HG03521 (cell line): ENCODE measurements around the gene RPL28.
"Not testable (repeated sequence)": the region's sequence is repeated elsewhere in the genome, so short reads cannot be mapped to it uniquely, and the experiment has no call there.

Experiments used
- ATAC-seq: cut with Tn5 transposase; IDR thresholded peaks from one replicate; pipeline ENCODE4 v1.9.1; 2021; ENCODE audit warnings: mild to moderate bottlenecking, moderate library complexity; ENCODE audit not compliant: unreplicated experiment

RPL28 gene

DNA sequence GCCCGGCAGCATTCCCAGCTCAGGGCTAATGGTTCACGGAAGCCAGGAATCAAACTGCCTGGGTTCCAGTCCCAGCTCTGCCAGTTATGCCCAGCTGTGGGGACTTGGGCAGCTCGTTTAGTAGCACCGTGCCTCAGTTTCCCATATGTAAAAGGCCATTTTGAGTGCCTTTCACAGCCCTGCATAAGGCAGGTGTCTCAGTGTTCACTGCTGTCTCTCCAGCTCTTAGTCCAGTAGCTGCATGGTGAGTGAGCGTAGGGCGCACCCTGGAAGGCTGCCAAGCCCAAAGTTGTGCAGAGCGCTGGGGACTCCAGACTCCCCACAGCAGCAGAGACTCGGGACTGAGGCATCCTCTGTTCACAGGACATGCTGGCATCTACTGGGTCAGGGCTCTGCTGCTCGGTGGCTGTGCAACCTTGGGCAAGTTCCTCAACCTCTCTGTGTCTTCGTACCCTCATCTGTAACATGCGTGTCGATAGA is 5.5 kb downstream of the RPL28 start:
- no peak for ATAC-seq

DNA sequence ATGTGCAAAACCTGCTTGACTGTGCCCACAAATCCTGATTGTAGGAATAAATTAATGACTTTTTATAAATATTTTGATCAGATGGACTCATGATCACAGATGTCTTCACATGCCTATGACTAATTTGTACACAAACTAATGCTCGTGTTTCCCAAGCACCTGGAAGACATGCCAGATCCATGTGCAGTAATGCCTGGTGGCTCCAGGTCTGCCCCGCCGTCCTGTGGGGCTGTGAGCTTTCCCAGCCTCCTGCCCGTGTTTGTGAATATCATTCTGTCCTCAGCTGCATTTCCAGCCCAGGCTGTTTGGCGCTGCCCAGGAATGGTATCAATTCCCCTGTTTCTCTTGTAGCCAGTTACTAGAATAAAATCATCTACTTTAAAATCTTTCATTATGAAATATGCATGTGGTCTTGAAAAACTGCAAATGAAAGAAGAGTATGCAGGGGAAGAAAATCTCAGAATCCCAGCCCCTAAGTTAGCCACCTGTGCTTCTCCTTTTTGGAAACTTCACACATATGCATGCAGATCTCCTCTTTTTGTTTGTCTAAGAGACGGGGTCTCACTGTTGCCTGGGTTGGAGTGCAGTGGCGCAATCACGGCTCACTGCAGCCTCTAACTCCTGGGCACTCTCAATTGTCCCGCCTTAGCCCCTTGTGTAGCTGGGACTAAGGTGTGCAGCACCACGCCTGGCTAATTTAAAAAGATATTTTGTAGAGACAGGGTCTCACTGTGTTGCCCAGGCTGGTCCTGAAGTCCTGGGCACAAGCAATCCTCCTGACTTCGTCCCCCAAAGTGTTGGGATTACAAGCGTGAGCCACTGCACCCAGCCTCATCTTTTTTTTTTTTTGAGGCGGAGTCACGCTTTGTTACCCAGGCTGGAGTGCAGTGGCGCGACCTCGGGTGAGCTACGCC is 6.2 kb downstream of the RPL28 start:
- no peak for ATAC-seq

DNA sequence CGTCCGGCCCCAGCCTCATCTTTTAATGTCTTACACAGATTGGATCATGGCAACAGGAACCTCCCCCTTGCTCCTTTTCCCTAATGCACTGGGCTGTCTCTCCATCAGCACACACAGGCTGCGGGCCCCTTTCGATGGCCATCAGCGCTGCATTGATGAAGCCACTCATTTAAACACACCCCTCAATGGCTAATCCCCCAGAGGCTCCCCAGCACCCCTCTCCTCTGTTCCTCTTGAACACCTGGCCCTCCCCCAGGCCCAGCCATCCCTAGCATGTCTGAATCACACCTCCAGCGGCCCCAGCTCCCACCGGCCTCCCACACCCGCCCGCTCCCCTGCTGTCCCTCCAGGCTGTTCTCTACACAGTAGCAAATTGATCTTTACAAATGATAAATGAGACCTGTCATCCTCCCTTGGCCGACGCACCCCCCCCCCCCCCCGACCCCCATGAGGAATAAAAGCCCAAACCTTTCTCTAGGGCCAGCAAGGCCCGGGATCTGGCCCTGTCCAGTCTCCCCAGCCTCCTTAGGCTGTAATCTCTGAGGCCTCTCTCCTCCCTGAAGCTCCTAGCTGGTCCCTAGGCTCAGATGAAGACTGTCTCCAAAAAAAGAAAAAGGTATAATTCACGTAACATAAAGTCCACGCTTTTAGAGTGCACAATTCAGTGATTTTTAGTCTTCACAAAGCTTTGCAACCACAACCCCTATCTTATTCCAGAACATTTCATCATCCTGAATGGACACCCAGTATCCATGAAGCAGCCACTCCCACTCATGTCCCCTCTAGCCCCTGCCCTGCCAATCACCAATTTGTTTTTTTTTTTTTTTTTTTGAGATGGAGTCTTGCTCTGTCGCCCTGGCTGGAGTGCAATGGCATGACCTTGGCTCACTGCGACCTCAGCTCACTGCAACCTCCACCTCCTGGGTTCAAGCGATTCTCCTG is 7.4 kb downstream of the RPL28 start:
- no peak for ATAC-seq

DNA sequence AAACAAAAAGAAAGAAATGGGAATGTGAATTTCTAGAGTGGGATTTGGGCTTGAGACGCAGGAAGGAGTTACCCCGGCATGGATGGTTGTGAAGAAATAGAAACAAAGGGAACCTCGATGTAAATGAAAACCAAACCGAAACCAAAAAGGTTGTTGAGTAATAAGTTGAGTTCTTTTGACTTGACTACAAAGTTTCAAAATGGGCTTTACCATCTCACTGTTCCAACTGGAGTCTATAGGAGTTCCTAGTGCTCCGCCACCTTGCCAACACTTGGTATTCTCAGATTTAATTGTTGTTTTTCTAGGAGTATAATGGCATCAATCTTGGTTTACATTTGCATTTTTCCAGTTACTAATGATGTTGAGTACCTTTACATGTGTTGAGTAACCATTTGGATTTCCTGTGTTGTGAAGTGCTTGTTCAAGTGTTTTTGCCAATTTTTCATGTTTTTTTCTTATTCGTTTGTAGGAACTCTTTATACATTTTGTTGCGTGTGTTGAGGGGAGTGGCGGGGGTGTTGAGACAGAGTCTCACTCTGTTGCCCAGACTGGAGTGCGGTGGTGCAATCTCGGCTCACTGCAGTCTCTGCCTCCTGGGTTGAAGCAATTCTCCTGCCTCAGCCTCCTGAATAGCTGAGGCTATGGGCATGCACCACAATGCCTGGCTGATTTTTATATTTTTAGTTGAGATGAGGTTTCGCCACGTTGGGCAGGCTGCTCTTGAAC is 12.6 kb downstream of the RPL28 start:
- ATAC-seq, result no peak

DNA sequence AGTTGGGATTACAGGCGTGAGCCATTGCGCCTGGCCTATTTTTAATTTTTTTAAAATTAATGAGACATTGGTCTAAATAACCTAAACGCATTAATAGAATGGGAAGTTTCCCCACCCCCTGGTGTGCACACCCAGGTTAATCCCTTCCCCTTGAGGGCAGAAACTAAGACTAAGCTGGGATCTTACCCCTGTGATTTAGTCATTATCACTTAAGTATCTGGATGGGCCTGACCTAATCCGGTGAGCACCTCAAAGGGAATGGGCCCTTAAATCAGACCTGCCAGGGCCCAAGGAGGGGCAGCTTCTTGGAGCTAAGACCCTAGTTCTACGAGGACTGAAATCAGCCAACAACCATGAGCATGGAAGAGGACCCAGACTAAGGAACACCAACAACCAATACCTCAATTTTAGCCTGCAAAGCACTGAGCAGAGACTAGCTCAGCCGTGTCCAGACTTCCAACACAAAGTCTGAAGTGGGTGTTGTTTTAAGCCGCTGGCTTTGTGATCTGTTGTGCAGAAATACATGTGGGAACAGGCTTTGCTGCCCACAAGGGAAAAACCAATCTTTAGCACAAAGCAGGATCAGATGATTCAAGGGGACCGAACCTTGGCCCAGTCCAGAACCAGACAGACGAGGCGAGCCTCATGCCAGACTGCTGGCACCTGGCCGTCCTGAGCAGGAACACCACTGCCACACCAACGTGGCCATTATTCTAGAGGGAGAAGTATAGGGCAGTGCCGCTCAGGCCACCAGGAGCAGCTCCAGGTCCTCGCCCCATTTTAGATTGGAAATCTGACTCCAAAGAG is 14.8 kb downstream of the RPL28 start:
- no peak for ATAC-seq

DNA sequence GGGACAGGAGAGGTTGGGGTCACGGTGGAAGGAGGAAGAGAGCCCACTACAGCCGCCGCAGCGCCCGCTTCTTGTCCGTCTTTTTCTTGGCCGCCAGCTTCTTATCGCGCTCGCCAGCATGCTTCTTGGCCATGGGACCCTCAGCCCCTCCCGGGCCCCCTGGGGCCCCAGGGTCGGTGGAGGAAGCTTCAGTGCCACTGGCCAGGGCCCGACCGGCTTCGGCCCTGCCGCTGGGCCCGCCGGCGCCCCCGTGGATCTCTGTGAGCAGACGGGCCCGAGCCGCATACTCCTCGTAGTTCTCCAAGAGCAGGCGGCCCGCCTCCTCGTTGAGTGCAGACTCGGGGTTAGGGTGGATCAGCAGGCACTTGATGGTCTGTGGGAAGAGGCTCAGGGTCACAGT is 15.7 kb downstream of the RPL28 start:
- ATAC-seq, result not testable (repeated sequence)

DNA sequence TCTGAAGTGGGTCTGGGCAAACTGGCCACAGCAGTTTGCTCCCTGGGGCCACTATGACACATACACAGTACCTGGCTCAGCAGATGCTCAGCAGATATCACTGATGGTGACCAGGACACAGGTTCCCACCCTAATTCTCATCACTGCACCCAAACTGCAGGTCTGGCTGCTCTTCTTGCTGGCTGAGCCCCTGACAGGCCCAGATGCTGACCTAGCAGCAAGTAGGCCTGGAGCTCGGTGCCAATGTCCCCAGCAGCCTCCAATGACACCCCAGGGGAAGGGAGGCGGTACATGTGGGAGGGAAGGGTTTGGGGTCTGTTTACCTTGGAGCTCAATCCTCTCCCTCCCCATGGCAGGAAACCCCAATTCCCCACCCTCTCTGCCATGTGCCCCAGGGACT is 16.8 kb downstream of the RPL28 start:
- no peak for ATAC-seq

DNA sequence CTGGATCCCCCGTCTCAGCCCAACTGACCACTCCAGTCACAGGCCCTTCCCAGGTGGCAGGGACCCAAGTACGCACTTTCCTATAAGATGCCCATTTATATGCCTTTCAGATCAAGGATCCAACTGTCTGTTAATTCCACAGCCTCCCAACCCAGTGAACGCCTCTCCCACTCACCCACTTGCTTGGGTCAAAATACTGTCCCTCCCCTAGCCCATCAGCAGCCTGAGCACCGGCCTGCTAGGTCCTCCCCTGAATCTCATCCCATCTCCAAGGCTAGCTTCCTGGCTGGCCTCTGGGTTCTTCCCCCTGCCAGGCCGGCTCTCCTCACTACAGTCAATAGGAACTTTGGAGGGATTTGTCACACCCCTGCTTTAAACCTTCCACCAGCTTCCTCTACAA is 19.9 kb downstream of the RPL28 start:
- no peak for ATAC-seq

DNA sequence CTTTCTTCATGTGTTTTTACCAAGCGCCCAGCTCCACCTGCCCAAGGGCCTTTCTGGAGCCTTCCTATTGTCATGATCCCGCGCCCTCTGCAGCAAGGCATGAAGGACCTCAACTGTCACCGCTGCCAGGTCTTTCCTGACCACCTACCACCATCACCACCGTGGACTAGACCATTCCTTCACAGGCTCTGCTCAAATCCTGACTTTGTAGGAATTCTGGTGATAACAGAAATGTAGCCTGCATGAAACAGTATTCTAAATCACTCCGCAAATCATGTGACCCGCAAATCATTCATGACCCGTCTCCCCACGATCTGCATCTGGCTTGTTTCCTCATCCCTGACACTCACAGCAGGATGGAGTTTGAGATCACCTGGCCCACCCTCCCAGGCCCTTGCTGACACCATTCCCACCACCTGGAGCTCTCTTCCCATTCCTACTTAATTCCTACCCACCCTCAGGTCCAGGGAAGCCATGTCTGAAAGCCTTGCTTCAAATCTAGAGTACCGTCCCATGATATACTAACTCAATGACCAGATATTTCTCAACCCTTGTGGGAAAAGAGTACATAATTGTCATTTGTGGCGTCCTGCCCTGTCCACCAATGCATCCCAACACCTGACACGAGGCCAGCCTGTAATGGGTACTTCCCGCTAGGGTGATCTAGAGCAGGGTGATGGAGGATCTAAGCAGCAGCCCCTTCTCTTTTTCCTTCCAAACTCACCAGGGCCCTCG is 20.5 kb downstream of the RPL28 start:
- no peak for ATAC-seq

DNA sequence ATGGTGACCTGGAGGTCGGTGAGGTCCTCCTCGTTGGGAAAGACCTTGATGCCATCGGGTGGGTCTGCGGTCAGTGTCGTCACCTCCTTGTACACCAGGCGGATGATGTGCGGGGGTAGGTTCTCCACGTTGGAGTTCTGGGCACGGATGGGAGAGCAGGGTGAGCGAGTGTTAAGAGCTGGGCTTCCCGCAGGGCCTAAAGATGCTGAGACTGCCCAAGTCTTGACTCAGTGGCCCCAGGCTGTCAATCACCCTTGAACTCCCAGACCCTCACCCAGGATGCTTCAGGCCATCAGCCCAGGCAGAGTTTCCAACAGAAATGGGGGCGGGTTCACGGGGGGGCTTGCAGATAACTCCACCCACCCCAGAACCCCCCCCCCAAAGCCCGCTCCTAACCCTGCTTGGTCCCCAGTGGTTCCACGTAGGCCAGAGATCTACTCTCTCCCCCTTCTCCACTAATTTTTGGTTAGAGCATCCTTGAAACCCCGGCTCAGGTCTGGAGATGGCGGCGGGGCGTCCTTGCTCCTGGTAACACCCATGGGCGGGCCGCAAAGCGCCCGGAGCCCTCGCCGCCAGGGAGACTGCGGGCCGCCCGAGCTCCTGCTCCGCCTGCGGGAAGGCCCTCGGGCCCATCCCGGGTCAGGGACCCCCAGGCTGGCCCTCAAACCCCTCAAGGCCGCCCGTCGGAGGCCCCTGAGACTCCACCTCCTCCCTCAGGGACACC is 21.3 kb downstream of the RPL28 start:
- ATAC-seq, result no peak

DNA sequence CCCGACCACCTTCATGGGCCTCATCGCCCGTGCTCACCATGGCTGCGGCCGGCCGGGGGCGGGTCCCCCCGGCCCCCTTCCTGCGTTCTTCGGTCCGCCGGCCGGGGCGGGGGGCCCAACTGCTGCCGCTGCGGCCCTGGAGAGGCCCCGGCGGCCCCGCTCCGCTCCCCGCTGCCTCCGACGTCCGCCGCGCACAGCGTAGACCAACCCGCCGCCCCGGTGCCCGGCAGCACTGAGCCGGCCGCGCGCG is 21.7 kb downstream of the RPL28 start, which contains the start of gene UBE2S:
Gene UBE2S, minus strand, starts transcription at position 239 of the 250 bp plus-strand sequence. Its CDS starts 199 bp downstream, at position 40.
- ATAC-seq, result peak; percentile 25

DNA sequence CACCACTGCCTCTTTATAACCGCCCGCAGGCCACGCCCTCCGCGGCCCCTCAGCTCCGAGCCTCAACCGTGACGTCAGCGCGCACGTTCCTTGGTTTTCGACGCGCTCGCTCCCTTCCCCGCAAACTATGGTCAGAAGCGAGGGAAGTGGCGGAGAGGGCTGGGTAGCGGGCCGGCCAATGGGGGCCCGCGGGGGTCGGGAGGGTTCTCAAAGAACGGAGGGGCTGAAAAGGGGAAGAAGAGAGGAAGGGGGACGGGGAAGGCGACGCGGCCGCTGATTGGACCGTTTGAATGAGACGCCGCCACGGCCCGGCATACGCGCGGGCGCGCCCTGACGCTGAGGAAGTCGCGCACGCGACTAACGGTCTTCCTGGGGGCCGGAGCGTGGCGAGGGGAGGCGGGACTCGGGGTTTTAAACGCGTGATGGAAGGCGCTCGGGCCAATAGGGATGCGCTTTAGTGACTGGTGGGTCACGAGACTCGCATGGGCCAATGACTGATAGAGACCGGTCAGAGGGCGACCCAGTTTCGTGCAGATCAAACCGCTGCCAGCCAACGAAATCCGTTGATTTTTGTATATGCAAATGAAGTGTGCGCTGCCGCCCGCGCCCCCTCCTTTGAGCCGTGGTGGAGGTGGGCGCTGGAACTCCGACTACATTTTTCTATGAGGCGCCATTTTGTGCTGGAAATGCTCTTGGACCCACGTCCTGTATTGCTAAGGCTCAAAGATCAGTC is 22.2 kb downstream of the RPL28 start:
- peak; percentile 81 for ATAC-seq

DNA sequence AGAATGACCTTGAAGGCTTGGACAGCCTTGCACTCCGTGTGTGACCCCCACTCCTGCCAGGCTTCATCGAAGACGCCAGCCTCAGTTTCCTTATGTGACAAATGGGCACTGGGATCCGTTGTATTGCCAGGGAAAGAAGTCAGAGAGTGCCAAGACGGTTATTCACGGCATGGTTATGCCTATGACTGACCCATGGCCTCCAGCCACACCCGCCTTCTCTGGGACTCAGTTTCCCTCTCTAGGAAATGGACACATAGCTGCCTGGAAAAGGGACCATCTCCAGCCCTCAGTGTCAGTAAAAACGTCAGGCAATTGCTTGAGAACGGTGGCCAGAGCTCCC is 22.8 kb downstream of the RPL28 start:
- ATAC-seq, result no peak

DNA sequence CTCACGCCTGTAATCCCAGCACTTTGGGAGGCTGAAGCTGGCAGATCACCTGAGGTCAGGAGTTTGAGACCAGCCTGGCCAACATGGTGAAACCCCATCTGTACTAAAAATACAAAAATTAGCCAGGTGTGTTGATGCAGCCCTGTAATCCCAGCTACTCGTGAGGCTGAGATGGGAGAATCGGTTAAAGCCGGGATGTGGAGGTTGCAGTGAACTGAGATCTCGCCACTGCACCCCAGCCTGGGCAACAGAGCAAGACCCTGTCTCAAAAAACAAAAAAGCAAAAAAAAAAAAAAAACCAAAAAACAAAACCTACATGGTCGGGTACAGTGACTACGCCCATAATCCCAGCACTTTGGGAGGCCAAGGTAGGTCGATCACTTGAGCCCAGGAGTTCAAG is 23.4 kb downstream of the RPL28 start:
- not testable (repeated sequence) for ATAC-seq

DNA sequence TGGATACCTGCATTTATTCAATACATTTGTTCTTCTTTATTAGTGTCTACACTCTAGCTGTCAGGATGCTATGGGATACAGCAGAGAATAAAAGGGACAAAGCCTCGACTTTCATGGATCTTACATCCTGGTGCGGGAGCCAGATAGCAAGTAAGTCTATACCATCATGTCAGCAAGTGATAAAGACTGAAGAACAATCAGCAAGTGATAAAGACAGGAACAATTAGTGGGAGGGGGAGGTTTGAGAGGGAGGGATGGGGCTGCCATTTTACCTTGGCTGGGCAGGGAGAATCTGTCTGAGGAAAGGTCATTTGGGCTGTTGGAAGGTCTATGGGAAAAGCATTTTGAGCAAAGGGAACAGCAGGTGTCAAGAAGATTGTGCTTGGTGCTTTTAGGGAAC is 24.4 kb downstream of the RPL28 start:
- no peak for ATAC-seq

DNA sequence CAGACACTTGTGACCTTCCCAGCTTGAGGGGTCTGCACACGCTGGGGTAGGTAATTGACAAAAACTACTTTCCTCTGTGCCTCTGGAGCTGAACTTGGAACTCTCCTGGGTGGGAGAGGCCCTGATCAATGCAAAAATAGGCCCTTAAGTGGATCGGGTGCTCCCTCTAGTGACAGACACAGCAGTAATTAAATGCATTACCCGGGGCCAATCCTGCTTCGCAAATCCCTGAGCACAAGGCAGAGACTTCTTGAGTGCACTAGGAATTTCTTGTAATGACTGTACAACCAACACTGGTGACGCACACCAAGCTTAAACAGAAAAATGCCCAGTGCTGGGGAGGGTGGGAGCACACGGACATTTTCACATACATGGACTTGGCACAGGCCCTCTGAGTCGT is 32.5 kb downstream of the RPL28 start:
- ATAC-seq, result no peak

DNA sequence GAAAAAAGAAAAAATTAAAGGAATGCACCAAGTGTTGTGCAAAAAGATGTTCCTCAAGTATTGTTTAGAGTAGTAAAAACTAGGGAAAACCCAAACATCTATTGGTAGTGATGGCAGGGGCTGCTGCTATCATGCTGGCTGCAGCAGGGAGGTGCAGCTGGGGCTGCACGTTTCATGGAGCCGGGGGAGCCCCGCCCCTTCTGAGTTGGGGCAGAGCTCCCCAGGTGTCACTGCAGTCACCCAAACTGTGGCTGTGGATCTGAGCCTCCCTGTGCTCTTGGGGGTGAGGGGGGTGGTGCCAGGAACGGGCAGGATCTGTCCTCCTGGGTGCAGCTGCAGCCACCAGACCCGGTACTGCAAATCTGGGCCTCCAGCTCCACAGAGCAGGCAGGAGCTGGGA is 33.4 kb downstream of the RPL28 start:
- ATAC-seq, result no peak

DNA sequence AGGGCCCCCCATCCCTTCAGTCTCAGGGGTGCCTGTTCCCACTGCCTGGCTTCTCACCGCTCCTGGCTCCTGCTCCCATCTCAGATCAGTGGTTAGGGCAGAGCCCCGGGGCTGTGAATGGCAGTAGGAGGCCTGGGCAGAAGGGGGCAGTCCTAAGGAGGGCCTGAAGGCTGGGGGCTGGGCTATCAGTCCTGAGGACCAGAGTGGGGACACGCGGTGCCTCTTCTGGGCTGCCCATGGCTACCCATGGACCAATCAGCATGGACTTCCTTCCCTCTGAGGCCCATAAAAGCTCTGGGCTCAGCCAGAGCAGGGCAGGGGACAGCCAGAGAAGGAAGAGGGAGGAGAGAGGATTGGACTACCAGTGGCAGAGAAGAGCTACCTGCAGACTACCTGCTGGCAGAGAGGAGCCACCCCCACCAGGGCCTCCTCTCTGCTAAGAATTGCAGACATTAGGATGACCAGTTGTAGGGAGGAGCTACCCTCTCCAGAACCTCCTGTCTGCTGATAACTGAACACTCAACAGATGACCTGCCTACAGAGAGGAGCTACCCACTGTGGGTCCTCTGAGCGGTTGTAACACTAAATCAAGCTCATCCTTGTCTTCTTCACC is 34.0 kb downstream of the RPL28 start:
- no peak for ATAC-seq
